Memory B cell (primary cell): ENCODE results near the gene CYP1A1.
"Not testable (repeated sequence)": the region's sequence is repeated elsewhere in the genome, so short reads cannot be mapped to it uniquely, and the experiment has no call there.

Source experiments
- ATAC-seq: fragments of 150-1000 bp; cut with Tn5 transposase; 2 replicates; pipeline ENCODE4 v1.10.0; 2021; ENCODE audit warnings: low read depth, mild to moderate bottlenecking, moderate library complexity
- DNase-seq, 2 donors: peaks; one replicate each; pipeline ENCODE4 v3.0.0; 2022; ENCODE audit warnings: low spot score in 2 of 2
- H3K27ac Mint-ChIP-seq: one replicate; pipeline ENCODE4 v1.8.0; 2022; ENCODE audit warnings: mild to moderate bottlenecking, moderate library complexity, mixed read lengths
- H3K27me3 Mint-ChIP-seq: one replicate; pipeline ENCODE4 v1.8.0; 2022; ENCODE audit warnings: mixed read lengths
- H3K36me3 Mint-ChIP-seq: one replicate; pipeline ENCODE4 v1.8.0; 2022; ENCODE audit warnings: mild to moderate bottlenecking, mixed read lengths
- H3K4me1 Mint-ChIP-seq: one replicate; pipeline ENCODE4 v1.8.0; 2022; ENCODE audit warnings: mixed read lengths
- H3K4me3 Mint-ChIP-seq: one replicate; pipeline ENCODE4 v1.8.0; 2022; ENCODE audit warnings: mild to moderate bottlenecking, moderate library complexity, mixed read lengths
- H3K9me3 Mint-ChIP-seq: one replicate; pipeline ENCODE4 v1.8.0; 2022; ENCODE audit warnings: mixed read lengths

The CYP1A1 gene

DNA sequence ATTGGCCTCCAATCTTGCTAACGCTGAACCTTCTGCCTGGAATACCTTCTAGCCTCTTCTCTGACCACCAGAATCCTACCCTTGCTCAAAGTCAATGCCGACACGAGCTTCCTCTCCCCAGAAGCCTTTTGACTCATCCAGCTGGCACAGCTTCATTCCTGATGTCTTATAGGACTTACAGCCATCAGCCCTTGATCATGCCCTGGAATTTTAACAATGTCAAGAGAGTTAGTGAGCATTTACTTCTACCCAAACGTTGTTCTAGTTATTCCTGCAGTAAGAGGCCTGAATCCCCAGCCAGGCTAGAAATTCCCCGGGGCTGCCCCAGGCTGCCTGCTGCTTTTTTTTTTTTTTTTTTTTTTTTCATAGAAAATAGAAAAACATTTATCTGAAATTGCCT lies 27.2 kb upstream of the CYP1A1 start:
- H3K9me3 Mint-ChIP-seq: no peaks in the 10 kb centered on the region
- H3K36me3 Mint-ChIP-seq: no peaks in the 10 kb centered on the region
- ATAC-seq: no peak
- no peak overlapping the region for H3K27ac Mint-ChIP-seq
- H3K27me3 Mint-ChIP-seq: peaks cover 7% of the 10 kb centered on the region
- H3K4me3 Mint-ChIP-seq: no peak overlapping the region
- DNase-seq: no peak
- H3K4me1 Mint-ChIP-seq: no peaks in the 10 kb centered on the region

DNA sequence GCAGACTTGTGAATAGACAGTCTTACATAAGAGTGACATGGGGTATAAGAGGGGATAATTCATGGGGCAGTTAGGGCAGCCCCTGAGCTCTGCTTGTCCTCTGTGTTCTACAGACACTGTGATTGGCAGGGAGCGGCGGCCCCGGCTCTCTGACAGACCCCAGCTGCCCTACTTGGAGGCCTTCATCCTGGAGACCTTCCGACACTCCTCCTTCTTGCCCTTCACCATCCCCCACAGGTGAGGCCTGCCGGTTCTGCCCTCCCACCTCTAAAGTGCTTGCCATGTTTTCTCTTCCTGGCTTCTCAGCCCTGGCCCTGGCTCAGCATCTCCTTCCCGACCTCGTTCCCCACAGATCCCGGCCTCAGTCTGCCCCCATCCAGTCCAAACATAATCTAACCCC lies 26.7 kb upstream of the CYP1A1 start:
- H3K9me3 Mint-ChIP-seq: no peaks in the 10 kb centered on the region
- peaks cover 7% of the 10 kb centered on the region for H3K27me3 Mint-ChIP-seq
- H3K36me3 Mint-ChIP-seq: no peaks in the 10 kb centered on the region
- no peak overlapping the region for H3K4me3 Mint-ChIP-seq
- no peak overlapping the region for H3K27ac Mint-ChIP-seq
- H3K4me1 Mint-ChIP-seq: no peaks in the 10 kb centered on the region
- DNase-seq (no peak), ATAC-seq (no peak)

DNA sequence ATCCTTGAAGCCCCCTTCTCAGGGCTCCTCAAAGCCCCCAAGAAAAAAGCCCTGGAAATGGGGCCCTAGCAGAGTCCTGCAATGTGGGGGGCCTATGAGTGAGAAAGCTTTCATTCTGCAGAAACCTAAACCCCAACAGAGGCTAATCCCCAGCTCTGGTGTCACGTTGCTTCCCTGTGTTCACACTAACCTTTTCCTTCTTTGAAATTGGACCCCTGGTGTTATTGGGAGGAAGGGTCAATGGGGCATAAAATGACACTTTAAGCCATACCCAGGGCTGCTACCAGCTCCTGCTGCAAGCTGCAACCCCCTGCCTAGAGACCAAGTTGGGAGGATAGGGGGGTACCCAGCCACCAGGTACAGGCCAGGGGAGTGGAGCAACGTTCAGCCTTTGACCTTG lies 25.4 kb upstream of the CYP1A1 start:
- Mint-ChIP-seq H3K36me3 (no peaks in the 10 kb centered on the region), H3K9me3 (no peaks in the 10 kb centered on the region), H3K4me3 (no peak overlapping the region), H3K27me3 (peaks cover 3% of the 10 kb centered on the region), H3K27ac (no peak overlapping the region), H3K4me1 (no peaks in the 10 kb centered on the region)
- ATAC-seq (no peak), DNase-seq (no peak)

DNA sequence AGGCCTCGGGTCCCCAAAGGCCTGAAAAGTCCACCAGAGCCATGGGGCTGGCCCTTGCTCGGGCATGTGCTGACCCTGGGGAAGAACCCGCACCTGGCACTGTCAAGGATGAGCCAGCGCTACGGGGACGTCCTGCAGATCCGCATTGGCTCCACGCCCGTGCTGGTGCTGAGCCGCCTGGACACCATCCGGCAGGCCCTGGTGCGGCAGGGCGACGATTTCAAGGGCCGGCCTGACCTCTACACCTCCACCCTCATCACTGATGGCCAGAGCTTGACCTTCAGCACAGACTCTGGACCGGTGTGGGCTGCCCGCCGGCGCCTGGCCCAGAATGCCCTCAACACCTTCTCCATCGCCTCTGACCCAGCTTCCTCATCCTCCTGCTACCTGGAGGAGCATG lies 24.5 kb upstream of the CYP1A1 start:
- no peak overlapping the region for H3K27ac Mint-ChIP-seq
- DNase-seq: no peak

DNA sequence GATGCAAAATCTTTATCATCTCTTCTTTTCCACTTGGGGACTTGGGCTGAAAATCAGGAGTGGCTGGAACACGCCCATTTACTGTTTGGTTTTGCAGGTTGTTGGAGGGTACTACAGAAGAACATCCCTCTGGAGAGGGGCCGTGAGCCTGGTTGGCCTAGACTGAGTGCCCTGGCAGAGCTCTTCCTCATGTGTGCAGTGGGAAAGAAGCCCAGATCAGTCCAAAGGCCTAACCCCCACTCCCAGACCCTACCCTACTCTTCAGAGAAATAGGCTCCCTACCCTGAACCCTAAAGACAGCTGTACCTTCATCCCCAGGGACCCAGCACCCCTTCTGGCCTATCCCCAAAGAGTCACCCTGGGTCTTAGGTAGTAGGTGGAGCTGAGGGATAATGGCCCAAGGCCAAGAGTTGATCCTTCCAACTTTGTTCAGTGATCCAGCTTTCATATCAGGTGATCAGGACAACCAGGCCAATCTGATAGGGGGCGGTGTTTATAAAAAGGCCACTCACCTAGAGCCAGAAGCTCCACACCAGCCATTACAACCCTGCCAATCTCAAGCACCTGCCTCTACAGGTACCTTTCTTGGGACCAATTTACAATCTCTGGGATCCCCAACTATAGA lies 23.1 kb upstream of the CYP1A1 start, which contains the start of gene CYP1A2:
Gene CYP1A2 (plus strand): TSS at position 524 of the 625 bp plus-strand sequence. CDS start 894 bp downstream, outside the sequence.
- ATAC-seq (no peak), DNase-seq (no peak)
- Mint-ChIP-seq H3K9me3 (no peaks in the 10 kb centered on the region), H3K27ac (no peak within 1 kb of the TSS), H3K4me3 (no peak within 1 kb of the TSS), H3K4me1 (no peaks in the 10 kb centered on the region), H3K36me3 (no peaks in the 10 kb centered on the region), H3K27me3 (peaks cover 3% of the 10 kb centered on the region)

More for the DNA sequence above, 24.5 kb upstream of the CYP1A1 start:
- Mint-ChIP-seq H3K27me3 (peaks cover 3% of the 10 kb centered on the region), H3K9me3 (no peaks in the 10 kb centered on the region), H3K4me3 (no peak overlapping the region), H3K36me3 (no peaks in the 10 kb centered on the region), H3K4me1 (no peaks in the 10 kb centered on the region)
- ATAC-seq: no peak

DNA sequence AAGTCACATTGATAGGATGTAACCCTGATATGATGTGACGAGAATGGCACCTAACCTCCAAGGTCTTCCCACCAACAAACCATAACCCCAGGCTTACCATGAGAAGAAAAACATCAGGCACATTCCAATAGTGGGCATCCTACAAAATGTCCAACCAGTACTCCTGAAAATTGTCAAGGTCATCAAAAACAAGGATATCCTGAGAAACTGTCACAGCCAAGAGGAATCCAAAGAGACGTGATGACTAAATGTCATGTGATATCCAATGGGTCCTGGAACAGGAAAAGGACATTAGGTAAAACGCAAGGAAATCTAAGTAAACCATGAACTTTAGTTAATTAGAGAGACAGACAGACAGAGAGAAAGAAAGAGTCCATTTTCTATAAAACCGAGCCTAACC lies 21.1 kb upstream of the CYP1A1 start:
- Mint-ChIP-seq H3K4me3 (no peak overlapping the region), H3K4me1 (peaks cover 4% of the 10 kb centered on the region), H3K9me3 (peaks cover 5% of the 10 kb centered on the region), H3K27me3 (peaks cover 4% of the 10 kb centered on the region), H3K27ac (no peak overlapping the region), H3K36me3 (peaks cover 3% of the 10 kb centered on the region)
- ATAC-seq: no peak
- DNase-seq: no peak

DNA sequence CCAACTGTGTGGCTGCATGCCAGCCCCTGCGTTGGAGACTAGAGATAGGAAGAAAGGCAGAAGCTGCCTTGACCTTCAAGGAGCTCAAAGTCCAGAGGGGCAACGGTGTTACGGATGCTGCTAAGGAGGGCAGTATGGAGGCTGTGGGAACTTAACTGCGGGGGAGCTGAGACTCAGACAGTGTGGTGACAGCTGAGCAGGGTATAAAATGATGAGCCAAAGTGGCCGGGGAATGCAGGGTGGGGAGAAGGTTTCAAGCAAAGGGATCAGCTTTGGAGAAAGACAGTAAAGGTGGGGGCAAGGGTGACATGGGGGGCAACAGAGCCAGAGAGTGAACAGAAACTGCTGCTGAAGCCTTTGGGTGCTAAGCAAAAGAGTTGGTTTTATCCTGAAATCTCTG lies 17.1 kb upstream of the CYP1A1 start:
- H3K4me3 Mint-ChIP-seq: no peak overlapping the region
- H3K27me3 Mint-ChIP-seq: peaks cover 11% of the 10 kb centered on the region
- ATAC-seq (no peak), DNase-seq (no peak)
- H3K36me3 Mint-ChIP-seq: peaks cover 3% of the 10 kb centered on the region
- H3K9me3 Mint-ChIP-seq: peaks cover 9% of the 10 kb centered on the region
- H3K4me1 Mint-ChIP-seq: peaks cover 8% of the 10 kb centered on the region
- H3K27ac Mint-ChIP-seq: no peak overlapping the region

DNA sequence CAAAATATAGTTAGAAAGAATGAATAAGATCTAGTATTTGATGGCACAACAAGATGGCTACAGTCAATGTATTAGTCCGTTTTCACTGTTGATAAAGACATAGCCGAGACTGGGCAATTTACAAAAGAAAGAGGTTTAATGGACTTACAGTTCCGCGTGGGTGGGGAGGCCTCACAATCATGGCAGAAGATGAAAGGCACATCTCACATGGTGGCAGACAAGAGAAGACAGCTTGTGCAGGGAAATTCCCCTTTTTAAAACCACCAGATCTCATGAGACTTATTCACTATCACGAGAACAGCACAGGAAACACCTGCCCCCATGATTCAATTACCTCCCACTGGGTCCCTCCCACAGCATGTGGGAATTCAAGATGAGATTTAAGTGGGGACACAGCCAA lies 12.9 kb upstream of the CYP1A1 start:
- peaks cover 20% of the 10 kb centered on the region for H3K27me3 Mint-ChIP-seq
- ATAC-seq, H3K4me1 Mint-ChIP-seq, H3K4me3 Mint-ChIP-seq, H3K27ac Mint-ChIP-seq, H3K9me3 Mint-ChIP-seq, DNase-seq, H3K36me3 Mint-ChIP-seq: not testable (repeated sequence)

DNA sequence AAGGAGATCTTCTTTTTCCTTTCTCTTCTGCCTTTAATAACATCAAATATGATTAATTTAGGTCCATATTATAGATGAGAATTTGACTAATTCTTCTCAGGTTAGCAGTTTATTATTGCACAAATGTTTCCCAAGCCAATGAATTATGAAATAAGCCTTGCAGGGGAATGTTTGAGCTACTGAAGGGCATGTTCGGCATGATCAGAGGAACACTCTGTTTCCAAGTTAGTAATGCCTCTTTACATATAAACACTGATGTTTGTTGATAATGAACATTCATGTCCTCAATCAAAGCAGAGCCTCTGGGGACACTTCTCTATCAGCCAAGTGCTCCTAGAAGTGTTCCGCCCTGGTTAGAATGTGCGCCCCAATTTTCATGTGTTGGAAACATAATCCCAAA lies 10.0 kb upstream of the CYP1A1 start:
- DNase-seq: no peak
- Mint-ChIP-seq H3K36me3 (no peaks in the 10 kb centered on the region), H3K27ac (no peak overlapping the region), H3K4me1 (peaks cover 4% of the 10 kb centered on the region), H3K4me3 (no peak overlapping the region), H3K27me3 (peaks cover 19% of the 10 kb centered on the region), H3K9me3 (peaks cover 4% of the 10 kb centered on the region)
- no peak for ATAC-seq

DNA sequence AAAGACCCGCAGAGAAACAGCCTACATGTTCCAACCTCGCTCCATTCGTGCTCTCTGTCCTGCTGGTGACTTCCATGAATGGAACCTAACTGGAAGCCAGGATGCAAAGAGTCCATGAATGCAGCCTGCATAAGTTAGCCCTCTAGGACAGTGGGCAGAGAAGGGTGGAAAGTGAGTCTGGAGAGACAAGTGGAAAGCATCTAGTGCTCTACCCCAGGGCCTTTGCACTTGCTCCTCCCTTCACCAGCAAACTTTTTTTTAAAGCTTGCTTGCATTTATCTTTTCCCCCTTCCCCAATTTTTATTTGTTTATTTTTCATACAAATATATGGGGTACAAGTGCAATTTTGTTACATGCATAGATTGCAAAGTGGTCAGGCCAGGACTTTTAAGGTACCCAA lies 7.9 kb upstream of the CYP1A1 start:
- no peak for DNase-seq
- peaks cover 4% of the 10 kb centered on the region for H3K9me3 Mint-ChIP-seq
- no peaks in the 10 kb centered on the region for H3K36me3 Mint-ChIP-seq
- no peak overlapping the region for H3K27ac Mint-ChIP-seq
- peaks cover 4% of the 10 kb centered on the region for H3K4me1 Mint-ChIP-seq
- H3K27me3 Mint-ChIP-seq: peaks cover 25% of the 10 kb centered on the region
- no peak overlapping the region for H3K4me3 Mint-ChIP-seq
- no peak for ATAC-seq

DNA sequence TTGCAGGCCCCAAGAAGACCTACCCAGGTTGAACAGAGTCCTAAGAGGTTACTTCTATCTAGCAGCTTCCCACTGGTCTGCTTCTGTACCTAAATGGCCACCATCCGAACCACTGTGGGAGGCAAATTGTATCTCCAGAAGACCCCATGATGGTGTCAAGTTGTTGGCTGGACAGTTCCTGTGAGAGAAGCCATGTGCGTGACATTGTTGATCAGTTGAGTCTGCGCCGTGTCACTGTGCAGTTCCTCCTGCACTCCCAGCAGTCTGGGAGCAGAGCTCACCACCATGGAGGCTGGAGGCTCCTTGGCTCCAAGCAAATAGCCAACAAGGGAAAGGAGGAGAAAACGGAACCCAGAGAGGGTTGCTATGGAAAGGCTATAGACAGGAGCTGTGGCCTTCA lies 7.5 kb upstream of the CYP1A1 start:
- Mint-ChIP-seq H3K27ac (no peak overlapping the region), H3K27me3 (peaks cover 26% of the 10 kb centered on the region), H3K4me3 (no peak overlapping the region), H3K4me1 (no peaks in the 10 kb centered on the region), H3K36me3 (no peaks in the 10 kb centered on the region), H3K9me3 (no peaks in the 10 kb centered on the region)
- ATAC-seq: no peak
- DNase-seq: no peak

DNA sequence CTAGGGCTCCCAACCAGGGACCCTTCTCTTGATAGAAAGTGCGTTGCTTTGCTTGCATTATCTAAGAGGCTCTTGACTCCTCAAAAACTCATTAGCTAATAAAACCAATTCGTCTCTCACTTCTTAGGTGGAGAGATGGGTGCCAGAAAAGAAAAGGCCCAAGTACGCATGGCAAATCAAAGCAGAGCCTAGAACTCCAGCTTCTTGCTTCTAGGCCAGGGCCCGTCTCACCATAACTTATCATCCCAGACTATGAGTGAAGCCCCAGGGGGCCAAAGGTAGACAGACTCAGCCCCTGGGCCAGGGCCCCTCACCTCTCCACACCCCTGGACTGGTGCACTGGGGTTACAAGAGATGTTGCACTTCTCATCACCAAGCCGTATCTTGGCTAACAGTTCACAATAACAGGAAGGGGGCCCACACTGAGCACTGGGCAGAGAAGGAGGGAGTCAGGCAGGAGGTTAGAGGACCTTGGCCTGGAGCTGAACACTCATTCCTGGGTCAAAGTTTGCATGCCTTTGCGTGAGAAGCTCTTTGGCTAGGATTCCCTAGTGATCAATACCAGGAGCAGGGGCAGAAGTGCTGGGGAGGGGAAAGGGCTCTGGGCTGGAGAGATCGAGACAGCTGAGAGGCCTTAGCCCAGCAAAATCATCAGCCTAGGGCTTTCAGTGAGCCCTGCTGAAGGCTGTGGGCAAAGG lies 5.4 kb upstream of the CYP1A1 start:
- peaks cover 6% of the 10 kb centered on the region for H3K4me1 Mint-ChIP-seq
- no peak overlapping the region for H3K27ac Mint-ChIP-seq
- DNase-seq (no peak), ATAC-seq (no peak)
- peaks cover 34% of the 10 kb centered on the region for H3K27me3 Mint-ChIP-seq
- no peaks in the 10 kb centered on the region for H3K9me3 Mint-ChIP-seq
- H3K4me3 Mint-ChIP-seq: no peak overlapping the region
- no peaks in the 10 kb centered on the region for H3K36me3 Mint-ChIP-seq

DNA sequence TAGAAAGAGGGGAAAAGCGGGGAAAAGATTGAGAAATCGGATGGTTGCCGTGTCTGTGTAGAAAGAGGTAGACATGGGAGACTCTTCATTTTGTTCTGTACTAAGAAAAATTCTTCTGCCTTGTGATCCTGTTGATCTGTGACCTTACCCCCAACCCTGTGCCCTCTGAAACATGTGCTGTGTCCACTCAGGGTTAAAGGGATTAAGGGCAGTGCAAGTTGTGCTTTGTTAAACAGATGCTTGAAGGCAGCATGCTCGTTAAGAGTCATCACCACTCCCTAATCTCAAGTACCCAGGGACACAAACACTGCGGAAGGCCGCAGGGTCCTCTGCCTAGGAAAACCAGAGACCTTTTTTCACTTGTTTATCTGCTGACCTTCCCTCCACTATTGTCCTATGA lies 4.0 kb upstream of the CYP1A1 start:
- H3K27me3 Mint-ChIP-seq: peaks cover 38% of the 10 kb centered on the region
- not testable (repeated sequence) for H3K4me1 Mint-ChIP-seq, DNase-seq, H3K9me3 Mint-ChIP-seq, H3K4me3 Mint-ChIP-seq, H3K36me3 Mint-ChIP-seq, ATAC-seq, H3K27ac Mint-ChIP-seq

DNA sequence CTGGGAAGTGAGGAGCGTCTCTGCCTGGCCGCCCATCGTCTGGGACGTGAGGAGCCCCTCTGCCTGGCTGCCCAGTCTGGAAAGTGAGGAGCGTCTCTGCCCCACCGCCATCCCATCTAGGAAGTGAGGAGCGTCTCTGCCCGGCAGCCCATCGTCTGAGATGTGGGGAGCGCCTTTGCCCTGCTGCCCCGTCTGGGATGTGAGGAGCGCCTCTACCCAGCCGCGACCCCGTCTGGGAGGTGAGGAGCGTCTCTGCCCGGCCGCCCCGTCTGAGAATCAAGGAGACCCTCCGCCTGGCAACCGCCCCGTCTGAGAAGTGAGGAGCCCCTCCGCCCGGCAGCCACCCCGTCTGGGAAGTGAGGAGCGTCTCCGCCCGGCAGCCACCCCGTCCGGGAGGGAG lies 3.4 kb upstream of the CYP1A1 start:
- DNase-seq, H3K4me3 Mint-ChIP-seq, H3K4me1 Mint-ChIP-seq, ATAC-seq, H3K27ac Mint-ChIP-seq, H3K36me3 Mint-ChIP-seq, H3K9me3 Mint-ChIP-seq: not testable (repeated sequence)
- peaks cover 32% of the 10 kb centered on the region for H3K27me3 Mint-ChIP-seq

DNA sequence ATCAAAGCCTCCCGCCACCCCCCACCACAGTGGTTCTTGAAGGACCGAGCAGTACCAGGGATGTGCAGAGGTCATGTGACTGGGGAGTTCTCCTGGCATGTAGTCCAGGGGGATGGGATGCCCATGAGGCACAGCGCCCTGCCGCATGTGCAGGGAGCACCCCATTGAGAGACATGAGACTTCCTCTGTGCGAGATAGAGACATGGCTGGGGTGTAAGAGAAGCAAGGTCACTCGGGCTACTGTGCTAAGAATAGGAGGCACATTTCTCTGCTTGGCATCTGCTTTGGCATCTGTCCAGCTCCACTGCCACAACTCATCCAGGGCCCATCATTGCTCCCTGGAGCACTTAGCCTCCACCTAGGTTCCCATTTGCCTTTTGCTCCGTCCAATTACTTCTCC lies 2.4 kb upstream of the CYP1A1 start:
- Mint-ChIP-seq H3K4me1 (peaks cover 10% of the 10 kb centered on the region), H3K9me3 (no peaks in the 10 kb centered on the region), H3K27me3 (peaks cover 30% of the 10 kb centered on the region), H3K36me3 (no peaks in the 10 kb centered on the region), H3K27ac (no peak overlapping the region), H3K4me3 (no peak overlapping the region)
- DNase-seq: no peak
- ATAC-seq: no peak
